Measurements from ENCODE around the gene PSMC5. TPM values are rescaled to one million over a fixed set of nuclear protein-coding genes. Genes with fewer than 3 reads are reported as not detected.

PSMC5 gene
- total and polyA plus RNA-seq, 2 experiments from 2014 or later = 93.1 to 199 TPM

GRCh38 chr17:63843910-63844677, 16.9 kb downstream of the PSMC5 start:
- peaks cover 24% of the 10 kb centered on the region for H3K79me2 ChIP-seq (replicated peaks; ENCODE audit: insufficient read depth)
- H3K27me3 ChIP-seq (ENCODE audit: insufficient read depth) = peaks cover 40% of the 10 kb centered on the region
- ATAC-seq (no peak), DNase-seq (ENCODE audit: low spot score) (no peak)
- 0 out of 2 replicates have a peak overlapping the region, but pooled peaks have one; percentile 71 for H3K4me2 ChIP-seq
- H3K27me3 Mint-ChIP-seq (ENCODE audit: insufficient read depth, low read depth, poor library complexity) = peaks cover 28% of the 10 kb centered on the region
- peaks cover 15% of the 10 kb centered on the region; the same call in 1 of the 2 replicates for H3F3A ChIP-seq (replicated peaks; ENCODE audit: low read depth)
- H3K4me1 ChIP-seq (ENCODE audit: insufficient read depth) = peaks cover 17% of the 10 kb centered on the region
- peak overlapping the region; percentile 85 for H3K4me3 Mint-ChIP-seq
- peaks cover 11% of the 10 kb centered on the region for H3K9me2 ChIP-seq (ENCODE audit: insufficient read depth)
- no peaks in the 10 kb centered on the region for H3K36me3 ChIP-seq (ENCODE audit: insufficient read depth)
- H2AFZ ChIP-seq = no peak overlapping the region
- peaks cover 7% of the 10 kb centered on the region; the same call in 1 of the 2 replicates for H4K20me1 ChIP-seq (replicated peaks; ENCODE audit: insufficient read depth)
- H3K9me3 Mint-ChIP-seq = peaks cover 13% of the 10 kb centered on the region
- H3K36me3 Mint-ChIP-seq (ENCODE audit: low read depth) = peaks cover 5% of the 10 kb centered on the region; the same call in 1 of the 3 replicates
- no peak overlapping the region; the same call in 1 of the 2 replicates for H3K27ac ChIP-seq (ENCODE audit: low read depth)
- no peak overlapping the region for H3K27ac Mint-ChIP-seq
- TF ChIP-seq ETS1 (IDR thresholded peaks at IDR 0.05) (no peak), POLR2AphosphoS5 (IDR thresholded peaks at IDR 0.05; ENCODE audit: low read depth) (no peak), STAT1 (IDR thresholded peaks at IDR 0.05; ENCODE audit: unreplicated experiment) (no peak), ZNF114 (CRISPR knock-in tag; IDR thresholded peaks at IDR 0.05) (no peak), JUNB (IDR thresholded peaks at IDR 0.05; ENCODE audit: unreplicated experiment) (no peak), CREB1 (CRISPR knock-in tag; IDR thresholded peaks at IDR 0.05; ENCODE audit: low read depth) (no peak), NANOG (IDR thresholded peaks at IDR 0.05; ENCODE audit: borderline replicate concordance) (no peak), EZH2phosphoT487 (IDR thresholded peaks at IDR 0.05; ENCODE audit: unreplicated experiment) (no peak), ZNF462 (CRISPR knock-in tag; IDR thresholded peaks at IDR 0.05) (no peak), REST (IDR thresholded peaks at IDR 0.05; ENCODE audit: unreplicated experiment) (no peak), EZH2 (IDR thresholded peaks at IDR 0.05; ENCODE audit: low read depth, unreplicated experiment) (no peak), CTCF (conservative IDR thresholded peaks at IDR 0.05; ENCODE audit: low read depth in 2 of 2) (no peak), ZNF331 (CRISPR knock-in tag; IDR thresholded peaks at IDR 0.05; ENCODE audit: low read depth) (no peak)
- peak overlapping the region; percentile 94; the same call in 1 of the 2 replicates for H3K4me3 ChIP-seq
- peaks cover 25% of the 10 kb centered on the region for H3K4me1 Mint-ChIP-seq
